Upper lobe of left lung (tissue), 6 donors: ENCODE results near the gene LEO1. TPM values are rescaled to one million over a fixed set of nuclear protein-coding genes. Genes with fewer than 3 reads are reported as not detected.

Experiments used
- ATAC-seq, 2 donors: fragments of 200-7000 bp; cut with Tn5 transposase; one replicate each; pipeline ENCODE4 v1.9.1; 2022; ENCODE audit warnings: mild to moderate bottlenecking in 2 of 2, moderate library complexity in 2 of 2; ENCODE audit not compliant: low FRiP score in 2 of 2
- DNase-seq, 2 donors: peaks; one replicate each; pipeline ENCODE4 v3.0.0-alpha.2; 2019 to 2020
- H3K27ac ChIP-seq, 4 donors: fragments of 200-600 bp; sonication (generic); one replicate each; pipeline ENCODE4 v1.5.1; 2016 to 2019
- H3K27me3 ChIP-seq, 4 donors: fragments of 200-600 bp; sonication (generic); one replicate each; pipeline ENCODE4 v1.5.1; 2017 to 2019
- H3K36me3 ChIP-seq, 4 donors: fragments of 200-600 bp; sonication (generic); one replicate each; pipeline ENCODE4 v1.5.1; 2016 to 2019
- H3K4me1 ChIP-seq, 4 donors: fragments of 200-600 bp; sonication (generic); one replicate each; pipeline ENCODE4 v1.5.1; 2018 to 2019
- H3K4me3 ChIP-seq, 4 donors: fragments of 200-600 bp; sonication (generic); one replicate each; pipeline ENCODE4 v1.5.1; 2017 to 2019; ENCODE audit warnings: mild to moderate bottlenecking in 2 of 4, moderate library complexity in 1 of 4
- H3K9me3 ChIP-seq, 4 donors: fragments of 200-600 bp; sonication (generic); one replicate each; pipeline ENCODE4 v1.5.1; 2018 to 2019
- EP300 ChIP-seq, 4 donors: sonication (generic); formaldehyde crosslinking; IDR thresholded peaks; one replicate each; pipeline ENCODE4 v1.5.1; 2017; ENCODE audit warnings: antibody characterized with exemption in 4 of 4, control low read depth in 2 of 4
- POLR2A ChIP-seq, 4 donors: fragments of 450-650 bp; IDR thresholded peaks; one replicate each; pipeline ENCODE4 v1.5.1; 2016 to 2017; ENCODE audit warnings: antibody characterized with exemption in 4 of 4, mild to moderate bottlenecking in 2 of 4
- POLR2AphosphoS5 ChIP-seq, 2 donors: sonication (generic); formaldehyde crosslinking; IDR thresholded peaks; one replicate each; pipeline ENCODE4 v1.5.1; 2017; ENCODE audit warnings: antibody characterized with exemption in 2 of 2
- WGBS, 2 donors: methylation state at CpG; one replicate each; pipeline ENCODE4 v1.1.5; 2017 to 2018; 5-methylcytosine and 5-hydroxymethylcytosine counted together
- total RNA-seq, 6 donors: library from RNA; depleted of rRNA in 4 of 6; stranded (reverse); fragments of >200 nt in 4 of 6; gene quantifications; one replicate each; pipeline versions ENCODE4 v1.1.0 to v1.2.1, GENCODE V29; 2016 to 2021
- TF ChIP-seq, protein P1 (sequence below), 6 experiments: fragments of 450-650 bp in 4 of 6; fragments of 200-600 bp in 2 of 6; sonication (generic) in 2 of 6; IDR thresholded peaks; one replicate each; pipeline ENCODE4 v1.5.1; 2016 to 2019; ENCODE audit warnings: antibody characterized with exemption in 6 of 6
- donor health status: DM: no; HTN: no; CAD: no; lungs with moderate emphysema.
- donor health status: DM: no; HTN: yes; CAD: no; lungs with severe emphysema.

The LEO1 gene
- total RNA-seq, 6 donors from 2014 or later: 9.8 to 25.1 (median 14.2) TPM

DNA sequence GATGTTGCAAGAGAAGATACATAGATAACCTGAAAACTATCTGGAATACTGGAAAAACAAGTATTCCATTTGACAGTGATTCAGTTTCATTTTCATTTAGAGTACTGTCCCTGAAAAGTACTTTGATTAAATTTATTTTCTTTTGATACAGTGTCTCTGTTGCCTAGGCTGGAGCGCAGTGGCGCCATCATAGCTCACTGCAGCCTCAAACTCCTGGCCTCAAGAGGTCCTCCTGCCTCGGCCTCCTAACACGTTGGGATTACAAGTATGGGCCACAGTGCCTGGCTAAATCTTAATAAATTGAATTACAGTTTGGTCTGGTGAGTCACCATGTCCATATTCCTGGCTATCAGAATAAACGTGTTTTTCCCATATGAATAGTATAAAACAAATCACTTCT, 1.6 kb upstream of the LEO1 start:
- WGBS, 2 donors: 79 to 94% methylated on average over 4 to 5 of the region's 5 CpGs
- H3K27ac ChIP-seq: no peak overlapping the region
- peaks cover 15 to 20% (median 17%) of the 10 kb centered on the region in 4 donors for H3K4me1 ChIP-seq
- H3K36me3 ChIP-seq: no peaks in the 10 kb centered on the region
- no peaks in the 10 kb centered on the region for H3K27me3 ChIP-seq
- H3K9me3 ChIP-seq: no peaks in the 10 kb centered on the region
- DNase-seq (no peak), ATAC-seq (no peak)
- no peak overlapping the region for H3K4me3 ChIP-seq
- no peak for TF ChIP-seq POLR2AphosphoS5 (IDR thresholded peaks at IDR 0.05)
- no peak for TF ChIP-seq EP300 (IDR thresholded peaks at IDR 0.05)
- TF ChIP-seq, protein P1, sequence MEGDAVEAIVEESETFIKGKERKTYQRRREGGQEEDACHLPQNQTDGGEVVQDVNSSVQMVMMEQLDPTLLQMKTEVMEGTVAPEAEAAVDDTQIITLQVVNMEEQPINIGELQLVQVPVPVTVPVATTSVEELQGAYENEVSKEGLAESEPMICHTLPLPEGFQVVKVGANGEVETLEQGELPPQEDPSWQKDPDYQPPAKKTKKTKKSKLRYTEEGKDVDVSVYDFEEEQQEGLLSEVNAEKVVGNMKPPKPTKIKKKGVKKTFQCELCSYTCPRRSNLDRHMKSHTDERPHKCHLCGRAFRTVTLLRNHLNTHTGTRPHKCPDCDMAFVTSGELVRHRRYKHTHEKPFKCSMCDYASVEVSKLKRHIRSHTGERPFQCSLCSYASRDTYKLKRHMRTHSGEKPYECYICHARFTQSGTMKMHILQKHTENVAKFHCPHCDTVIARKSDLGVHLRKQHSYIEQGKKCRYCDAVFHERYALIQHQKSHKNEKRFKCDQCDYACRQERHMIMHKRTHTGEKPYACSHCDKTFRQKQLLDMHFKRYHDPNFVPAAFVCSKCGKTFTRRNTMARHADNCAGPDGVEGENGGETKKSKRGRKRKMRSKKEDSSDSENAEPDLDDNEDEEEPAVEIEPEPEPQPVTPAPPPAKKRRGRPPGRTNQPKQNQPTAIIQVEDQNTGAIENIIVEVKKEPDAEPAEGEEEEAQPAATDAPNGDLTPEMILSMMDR (IDR thresholded peaks at IDR 0.05): no peak
- no peak for TF ChIP-seq POLR2A (IDR thresholded peaks at IDR 0.05)

DNA sequence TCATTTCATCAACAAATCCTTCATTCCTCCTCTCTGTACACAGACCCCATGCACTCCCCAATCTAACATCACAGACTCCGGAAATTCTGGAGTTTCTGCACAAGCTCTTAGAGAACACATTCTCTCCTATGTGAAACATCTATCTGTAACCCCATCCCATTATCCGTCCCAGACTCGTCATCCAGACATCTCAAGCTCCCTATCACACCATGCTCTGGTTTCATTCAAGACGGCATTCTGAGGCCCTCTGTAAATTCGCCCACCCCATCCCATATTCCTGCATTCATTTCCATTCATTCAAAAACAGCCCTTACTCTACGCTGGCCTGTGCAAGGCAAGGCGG, 575 bp downstream of the LEO1 start:
- TF ChIP-seq POLR2AphosphoS5 (IDR thresholded peaks at IDR 0.05) (no peak), POLR2A (IDR thresholded peaks at IDR 0.05) (no peak), EP300 (IDR thresholded peaks at IDR 0.05) (no peak)
- TF ChIP-seq, protein P1 (IDR thresholded peaks at IDR 0.05): no peak
- Histone ChIP-seq H3K27me3 (no peaks in the 10 kb centered on the region), H3K27ac (peak overlapping the region; percentile 85 to 95 (median 90)), H3K4me1 (peaks cover 15 to 20% (median 17%) of the 10 kb centered on the region in 4 donors), H3K36me3 (no peaks in the 10 kb centered on the region), H3K4me3 (peak overlapping the region; percentile 65 to 87 (median 70)), H3K9me3 (peaks cover 0 to 12% (median 11%) of the 10 kb centered on the region in 4 donors)
- DNase-seq (no peak), ATAC-seq (no peak)
- WGBS, 2 donors: 0 to 1% methylated on average over 7 of the region's 7 CpGs

DNA sequence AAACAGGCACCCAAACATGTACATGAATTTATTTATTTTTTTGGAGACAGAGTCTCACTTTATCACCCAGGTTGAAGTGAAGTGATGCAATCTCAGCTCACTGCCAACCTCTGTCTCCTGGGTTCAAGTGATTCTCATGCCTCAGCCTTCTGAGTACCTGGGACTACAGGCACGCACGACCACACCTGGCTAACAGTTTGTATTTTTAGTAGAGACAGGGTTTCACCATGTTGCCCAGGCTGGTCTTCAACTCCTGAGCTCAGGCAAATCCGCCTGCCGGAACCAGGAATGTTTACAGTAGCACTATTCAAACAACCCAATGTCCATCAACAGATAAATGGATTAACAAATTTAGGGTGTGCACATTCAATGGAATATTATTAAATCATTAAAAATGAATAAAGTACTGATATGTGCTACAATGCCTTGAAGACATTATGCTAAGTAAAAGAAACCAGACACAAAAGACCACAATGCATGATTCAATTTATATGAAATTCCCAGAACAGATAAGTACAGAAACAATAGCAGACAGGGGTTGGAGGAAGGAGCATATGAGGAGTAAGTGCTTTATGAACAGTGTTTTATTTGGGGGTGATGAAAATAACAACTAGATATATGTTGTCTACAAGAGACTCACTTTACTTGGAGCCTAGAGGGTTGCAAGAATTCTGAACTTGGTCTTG, 1.3 kb downstream of the LEO1 start:
- Histone ChIP-seq H3K4me1 (peaks cover 15 to 20% (median 17%) of the 10 kb centered on the region in 4 donors), H3K36me3 (no peaks in the 10 kb centered on the region), H3K4me3 (peak overlapping the region in 1 of 4 donors; percentile 67), H3K27ac (no peak overlapping the region), H3K9me3 (peaks cover 0 to 12% (median 11%) of the 10 kb centered on the region in 4 donors), H3K27me3 (no peaks in the 10 kb centered on the region)
- WGBS, 2 donors: 50 to 57% methylated on average over 4 of the region's 4 CpGs
- no peak for TF ChIP-seq EP300 (IDR thresholded peaks at IDR 0.05)
- TF ChIP-seq, protein P1 (IDR thresholded peaks at IDR 0.05): no peak
- TF ChIP-seq POLR2AphosphoS5 (IDR thresholded peaks at IDR 0.05): no peak
- no peak for TF ChIP-seq POLR2A (IDR thresholded peaks at IDR 0.05)
- DNase-seq (peak in 1 of 2 donors; percentile 21), ATAC-seq (no peak)

DNA sequence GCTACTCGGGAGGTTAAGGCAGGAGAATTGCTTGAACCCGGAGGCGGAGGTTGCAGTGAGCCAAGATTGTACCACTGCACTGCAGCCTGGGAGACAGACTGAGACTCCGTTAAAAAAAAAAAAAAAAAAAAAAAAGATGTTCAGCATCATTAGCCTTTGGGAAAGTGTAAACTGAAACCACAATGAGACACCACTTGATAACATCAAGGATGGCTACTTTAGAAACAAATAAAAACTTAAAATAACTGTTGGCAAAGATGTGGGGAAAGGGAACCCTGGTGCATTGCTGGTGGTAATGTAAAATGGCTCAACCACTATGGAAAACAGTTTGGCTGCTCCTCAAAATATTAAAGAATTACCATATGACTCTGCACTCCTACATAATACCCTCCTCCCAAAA, 1.9 kb downstream of the LEO1 start:
- H3K4me3 ChIP-seq: no peak overlapping the region
- H3K36me3 ChIP-seq: no peaks in the 10 kb centered on the region
- peaks cover 0 to 12% (median 11%) of the 10 kb centered on the region in 4 donors for H3K9me3 ChIP-seq
- WGBS, 2 donors: 55 to 66% methylated on average over 4 of the region's 4 CpGs
- H3K27me3 ChIP-seq: no peaks in the 10 kb centered on the region
- no peak for DNase-seq
- H3K27ac ChIP-seq: no peak overlapping the region
- TF ChIP-seq, protein P1 (IDR thresholded peaks at IDR 0.05): no peak
- TF ChIP-seq POLR2A (IDR thresholded peaks at IDR 0.05): no peak
- no peak for TF ChIP-seq POLR2AphosphoS5 (IDR thresholded peaks at IDR 0.05)
- no peak for TF ChIP-seq EP300 (IDR thresholded peaks at IDR 0.05)
- ATAC-seq: no peak
- peaks cover 15 to 20% (median 17%) of the 10 kb centered on the region in 4 donors for H3K4me1 ChIP-seq

DNA sequence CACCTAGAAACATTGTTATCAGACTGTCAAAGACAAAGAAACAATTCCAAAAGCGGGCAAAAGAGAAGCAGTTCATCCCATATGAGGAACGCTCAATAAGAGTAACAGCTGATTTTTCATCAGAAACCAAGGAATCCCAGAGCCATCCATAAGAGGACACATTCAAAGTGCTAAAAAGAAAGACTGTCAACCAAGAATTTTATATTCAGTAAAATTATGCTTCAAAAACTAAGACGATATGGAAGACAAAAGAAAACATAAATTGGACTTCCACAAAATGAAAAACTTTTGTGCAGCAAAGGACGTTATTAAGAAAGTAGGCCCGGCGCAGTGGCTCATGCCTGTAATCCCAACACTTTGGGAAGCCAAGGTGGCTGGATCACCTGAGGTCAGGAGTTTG, 4.0 kb downstream of the LEO1 start:
- Histone ChIP-seq H3K4me1 (peaks cover 15 to 20% (median 17%) of the 10 kb centered on the region in 4 donors), H3K9me3 (peaks cover 0 to 12% (median 11%) of the 10 kb centered on the region in 4 donors), H3K4me3 (no peak overlapping the region), H3K27me3 (no peaks in the 10 kb centered on the region), H3K27ac (no peak overlapping the region), H3K36me3 (peaks cover 0 to 4% (median 0%) of the 10 kb centered on the region in 4 donors)
- DNase-seq (no peak), ATAC-seq (no peak)
- TF ChIP-seq, protein P1 (IDR thresholded peaks at IDR 0.05): no peak
- no peak for TF ChIP-seq POLR2AphosphoS5 (IDR thresholded peaks at IDR 0.05)
- TF ChIP-seq POLR2A (IDR thresholded peaks at IDR 0.05): no peak
- no peak for TF ChIP-seq EP300 (IDR thresholded peaks at IDR 0.05)
- 63 to 77% methylated on average over 6 of the region's 6 CpGs for WGBS, 2 donors
